ENCODE results near the gene ARMC9. TPM values are rescaled to one million over a fixed set of nuclear protein-coding genes. Genes with fewer than 3 reads are reported as not detected.

ARMC9 gene
- total and polyA plus RNA-seq, 9 donors = 16.7 to 33.5 (median 29.3) TPM

DNA sequence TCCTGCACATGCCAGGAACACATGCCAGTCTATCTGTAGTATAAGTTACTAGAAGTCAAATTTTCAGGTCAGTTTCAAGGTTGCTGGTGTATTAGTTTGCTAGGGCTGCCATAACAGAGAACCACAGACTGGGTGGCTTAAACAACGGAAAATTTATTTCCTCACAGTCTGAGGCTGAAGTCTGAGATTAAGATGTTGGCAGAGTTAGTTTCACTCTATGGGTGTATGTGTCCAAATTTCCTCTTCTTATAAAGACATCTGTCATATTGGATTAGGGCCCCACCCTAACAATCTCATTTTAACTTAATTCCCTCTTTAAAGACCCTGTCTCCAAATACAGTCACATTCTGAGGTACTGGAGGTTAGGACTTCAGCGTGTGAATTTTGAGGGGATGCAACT, 223.6 kb downstream of the ARMC9 start:
- TF ChIP-seq POLR2A (IDR thresholded peaks at IDR 0.05) = no peak
- TF ChIP-seq, protein P1, sequence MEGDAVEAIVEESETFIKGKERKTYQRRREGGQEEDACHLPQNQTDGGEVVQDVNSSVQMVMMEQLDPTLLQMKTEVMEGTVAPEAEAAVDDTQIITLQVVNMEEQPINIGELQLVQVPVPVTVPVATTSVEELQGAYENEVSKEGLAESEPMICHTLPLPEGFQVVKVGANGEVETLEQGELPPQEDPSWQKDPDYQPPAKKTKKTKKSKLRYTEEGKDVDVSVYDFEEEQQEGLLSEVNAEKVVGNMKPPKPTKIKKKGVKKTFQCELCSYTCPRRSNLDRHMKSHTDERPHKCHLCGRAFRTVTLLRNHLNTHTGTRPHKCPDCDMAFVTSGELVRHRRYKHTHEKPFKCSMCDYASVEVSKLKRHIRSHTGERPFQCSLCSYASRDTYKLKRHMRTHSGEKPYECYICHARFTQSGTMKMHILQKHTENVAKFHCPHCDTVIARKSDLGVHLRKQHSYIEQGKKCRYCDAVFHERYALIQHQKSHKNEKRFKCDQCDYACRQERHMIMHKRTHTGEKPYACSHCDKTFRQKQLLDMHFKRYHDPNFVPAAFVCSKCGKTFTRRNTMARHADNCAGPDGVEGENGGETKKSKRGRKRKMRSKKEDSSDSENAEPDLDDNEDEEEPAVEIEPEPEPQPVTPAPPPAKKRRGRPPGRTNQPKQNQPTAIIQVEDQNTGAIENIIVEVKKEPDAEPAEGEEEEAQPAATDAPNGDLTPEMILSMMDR (IDR thresholded peaks at IDR 0.05) = no peak
- TF ChIP-seq EP300 (IDR thresholded peaks at IDR 0.05) = no peak
- DNase-seq = no peak
- WGBS, 3 donors = 82 to 89% (median 88%) methylated on average over 2 of the region's 2 CpGs
- no peaks in the 10 kb centered on the region for H3K9me3 ChIP-seq
- H3K27ac ChIP-seq = no peak overlapping the region
- intact Hi-C loops (cut with DNase I) = no loop called here
- no peaks in the 10 kb centered on the region for H3K4me1 ChIP-seq (ENCODE audit: insufficient read depth)
- H3K27me3 ChIP-seq = no peaks in the 10 kb centered on the region
- no peak overlapping the region for H3K4me3 ChIP-seq
- H3K36me3 ChIP-seq = no peaks in the 10 kb centered on the region

DNA sequence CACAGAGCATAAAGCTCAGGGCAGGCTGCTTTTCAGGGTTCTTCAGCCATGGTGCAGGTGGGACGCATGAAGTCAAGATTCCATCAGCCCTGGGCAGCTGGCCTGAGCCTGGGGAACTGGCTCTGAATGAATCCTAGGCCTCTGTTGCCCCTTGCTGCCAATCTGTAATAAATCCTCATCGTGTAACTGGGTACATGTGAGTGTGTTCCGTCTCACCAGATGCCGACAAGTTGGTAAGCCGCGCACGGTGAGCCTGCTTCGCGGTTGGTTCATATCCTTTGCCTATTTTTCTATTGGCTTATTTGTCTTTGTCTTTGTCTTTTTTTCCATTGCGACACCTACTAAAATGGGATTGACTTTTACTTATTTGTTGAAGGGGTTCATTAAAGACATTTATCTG, 224.7 kb downstream of the ARMC9 start:
- Histone ChIP-seq H3K4me1 (ENCODE audit: insufficient read depth) (no peaks in the 10 kb centered on the region), H3K36me3 (no peaks in the 10 kb centered on the region), H3K4me3 (no peak overlapping the region), H3K9me3 (no peaks in the 10 kb centered on the region), H3K27ac (no peak overlapping the region), H3K27me3 (no peaks in the 10 kb centered on the region)
- WGBS, 3 donors = 89 to 95% (median 91%) methylated on average over 10 of the region's 10 CpGs
- DNase-seq = no peak
- intact Hi-C loops (cut with DNase I) = no loop called here
- no peak for TF ChIP-seq EP300 (IDR thresholded peaks at IDR 0.05)

Small RNA genes lying within 50 kb of the gene (microRNA-seq; reads per million reads assigned to microRNA genes)
- gene MIR4777 = 0 reads per million in 3 donors

Small RNA genes lying within 50 kb of the gene (small RNA-seq; reads per million reads assigned to genes)
- gene AC018738.1 (not detected), gene MIR4777 (not detected)

Other genes with a start within 250 kb of the ARMC9 start
- not detected for gene SPATA3, start 202.5 kb upstream of the ARMC9 start, total RNA-seq
- gene SPATA3, start 202.5 kb upstream of the ARMC9 start, polyA plus RNA-seq = not detected
- gene C2orf72, start 161.1 kb upstream of the ARMC9 start, total RNA-seq = under 1 TPM in 3 of 7 donors, not detected in 4; 0.11 to 0.18 (median 0.12) TPM
- gene C2orf72, start 161.1 kb upstream of the ARMC9 start, polyA plus RNA-seq = under 1 TPM; 0.06 to 0.13 TPM
- 10 to 100 TPM; 25.9 to 68.2 (median 57.8) TPM for gene PSMD1, start 141.8 kb upstream of the ARMC9 start, total RNA-seq
- gene PSMD1, start 141.8 kb upstream of the ARMC9 start, polyA plus RNA-seq = 10 to 100 TPM; 19.0 to 73.2 TPM
- gene HTR2B, start 73.6 kb upstream of the ARMC9 start, total RNA-seq = 1 to 10 TPM in 3 of 7 donors, under 1 TPM in 3, not detected in 1; 0.15 to 2.0 (median 0.88) TPM
- 1 to 10 TPM in 1 of 2 donors, under 1 TPM in 1; 0.64 to 3.0 TPM for gene HTR2B, start 73.6 kb upstream of the ARMC9 start, polyA plus RNA-seq
- 10 to 100 TPM; 13.1 to 34.0 (median 25.2) TPM for gene B3GNT7, start 197.1 kb downstream of the ARMC9 start, total RNA-seq
- 1 to 10 TPM; 4.8 to 6.8 TPM for gene B3GNT7, start 197.1 kb downstream of the ARMC9 start, polyA plus RNA-seq

Data from ovary (tissue), 9 donors.